Bronchial epithelial cell (primary cell): Measurements from ENCODE around the gene PPP1R36. TPM values are rescaled to one million over a fixed set of nuclear protein-coding genes. Genes with fewer than 3 reads are reported as not detected.
A peak's percentile ranks its signal among the peaks of the same experiment; 100 is the strongest.

Experiments used
- DNase-seq: peaks from one replicate; pipeline ENCODE4 v3.0.0-alpha.2; 2010; ENCODE audit warnings: low read depth
- FAIRE-seq: peaks from 2 replicates; lab custom pipeline; 2011; peaks lifted over from hg19 to GRCh38; lab: Jason Lieb, UNC
- H3K27me3 ChIP-seq: 2 replicates; pipeline ENCODE4 v1.5.1; 2011; ENCODE audit warnings: low read length; ENCODE audit not compliant: control insufficient read depth, insufficient read depth
- H3K36me3 ChIP-seq: 2 replicates; pipeline ENCODE4 v1.5.1; 2011; ENCODE audit warnings: low read length; ENCODE audit not compliant: control insufficient read depth, insufficient read depth
- H3K4me3 ChIP-seq: 2 replicates; pipeline ENCODE4 v1.5.1; 2011; ENCODE audit warnings: mild to moderate bottlenecking, low read depth, low read length, control low read depth
- CTCF ChIP-seq: IDR thresholded peaks from 2 replicates; pipeline ENCODE4 v1.5.1; 2011; ENCODE audit warnings: mild to moderate bottlenecking, moderate library complexity, low read length, control low read depth, inconsistent platforms; ENCODE audit not compliant: insufficient read depth, severe bottlenecking
- total RNA-seq: library from RNA; depleted of rRNA; stranded (reverse); fragments of >200 nt; gene quantifications from 2 replicates; pipeline ENCODE4 v1.2.1, GENCODE V29; 2014

PPP1R36 gene
- total RNA-seq, 1 donor from 2014 or later = 1.1 TPM

- DNase-seq = peak; percentile 93
- TF ChIP-seq CTCF = no peak
- H3K36me3 ChIP-seq = no peaks in the 10 kb centered on the region
- H3K4me3 ChIP-seq = no peak overlapping the region
- FAIRE-seq = peak; percentile 93
- no peaks in the 10 kb centered on the region for H3K27me3 ChIP-seq
These were observed 56.3 kb downstream of the PPP1R36 start for GRCh38 chr14:64605926-64606685.

DNA sequence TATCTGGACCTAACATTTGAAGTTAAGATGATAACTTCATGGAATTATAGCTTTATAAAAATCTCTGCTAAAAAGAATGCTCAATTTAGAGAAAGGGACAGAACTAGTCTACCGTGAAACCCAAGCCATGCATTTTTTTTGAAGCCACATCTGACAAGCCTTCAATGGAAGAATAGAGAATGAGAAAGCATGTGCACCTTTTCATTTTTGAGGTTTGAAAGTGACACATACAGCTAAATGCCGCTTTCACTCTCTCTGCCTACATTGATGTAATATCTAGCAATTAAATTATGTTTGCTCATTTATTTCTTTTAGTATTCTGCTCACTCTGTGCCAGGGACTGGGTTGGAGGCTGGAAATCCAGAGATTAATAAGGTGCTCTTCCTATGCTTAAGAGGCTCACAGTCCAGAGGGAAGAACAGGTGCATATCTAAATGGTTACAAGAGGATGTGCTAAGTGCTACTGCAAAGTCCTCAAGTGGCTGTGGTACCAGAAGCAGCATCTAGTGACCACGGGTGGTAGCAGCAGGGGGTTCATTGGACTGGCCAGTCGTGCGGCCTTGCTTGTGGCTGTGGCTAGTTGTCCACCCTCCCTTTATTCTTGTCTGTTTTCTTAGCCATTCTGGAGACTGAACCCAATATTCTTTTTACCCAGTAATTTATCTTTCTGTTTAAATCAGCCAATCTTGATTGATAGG, 60.4 kb downstream of the PPP1R36 start:
- Histone ChIP-seq H3K4me3 (no peak overlapping the region), H3K36me3 (no peaks in the 10 kb centered on the region), H3K27me3 (no peaks in the 10 kb centered on the region)
- DNase-seq (no peak), FAIRE-seq (no peak)
- TF ChIP-seq CTCF = no peak

DNA sequence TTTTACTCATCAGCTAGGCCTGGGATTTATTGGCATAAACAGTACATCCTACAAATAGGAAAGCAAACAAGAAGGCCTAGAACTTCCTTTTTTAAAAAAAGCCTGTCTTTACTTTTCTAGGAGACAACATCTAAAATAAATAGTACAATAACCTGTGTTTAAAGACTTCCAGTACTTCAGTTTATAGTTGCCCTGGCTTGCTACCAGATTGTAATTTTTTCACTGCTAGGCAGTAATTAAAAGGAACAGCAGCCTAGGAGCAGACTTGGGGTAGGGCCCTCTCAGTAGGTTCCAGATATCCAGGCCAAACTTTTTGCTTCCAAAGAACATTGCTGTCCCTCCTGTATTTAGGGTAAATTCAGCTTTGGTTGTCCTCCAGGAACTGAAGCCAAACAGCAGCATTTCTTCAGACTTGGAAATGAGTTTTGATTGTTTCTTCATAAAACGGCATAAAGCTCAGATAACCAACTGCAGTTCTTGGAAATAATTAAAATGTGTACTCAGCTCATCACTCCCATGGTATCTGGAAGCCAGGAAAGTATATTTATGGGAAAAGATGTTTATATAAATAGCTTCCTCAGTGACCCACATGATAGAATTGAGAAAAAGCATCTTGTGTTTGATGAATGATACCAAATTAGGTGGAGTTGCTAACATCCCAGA, 61.7 kb downstream of the PPP1R36 start:
- Histone ChIP-seq H3K27me3 (no peaks in the 10 kb centered on the region), H3K36me3 (no peaks in the 10 kb centered on the region), H3K4me3 (no peak overlapping the region)
- no peak for TF ChIP-seq CTCF
- DNase-seq (no peak), FAIRE-seq (no peak)

DNA sequence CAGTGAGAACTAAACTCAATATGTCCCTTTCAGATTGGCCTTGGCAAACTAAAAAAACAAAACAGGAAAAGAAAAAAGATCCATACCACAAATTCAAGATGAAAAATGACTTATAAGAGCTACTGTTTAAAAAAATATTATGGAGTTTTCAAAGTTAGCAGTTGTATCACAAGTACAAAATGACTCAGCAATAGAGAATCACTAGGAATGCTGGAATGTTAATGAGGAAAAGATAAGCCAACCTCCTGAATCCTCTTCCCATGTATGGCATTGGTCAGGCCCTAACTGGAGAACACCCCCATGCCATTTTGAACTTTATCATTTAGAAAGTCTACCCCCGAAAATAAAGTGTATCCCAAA, 62.2 kb downstream of the PPP1R36 start:
- no peak for TF ChIP-seq CTCF

DNA sequence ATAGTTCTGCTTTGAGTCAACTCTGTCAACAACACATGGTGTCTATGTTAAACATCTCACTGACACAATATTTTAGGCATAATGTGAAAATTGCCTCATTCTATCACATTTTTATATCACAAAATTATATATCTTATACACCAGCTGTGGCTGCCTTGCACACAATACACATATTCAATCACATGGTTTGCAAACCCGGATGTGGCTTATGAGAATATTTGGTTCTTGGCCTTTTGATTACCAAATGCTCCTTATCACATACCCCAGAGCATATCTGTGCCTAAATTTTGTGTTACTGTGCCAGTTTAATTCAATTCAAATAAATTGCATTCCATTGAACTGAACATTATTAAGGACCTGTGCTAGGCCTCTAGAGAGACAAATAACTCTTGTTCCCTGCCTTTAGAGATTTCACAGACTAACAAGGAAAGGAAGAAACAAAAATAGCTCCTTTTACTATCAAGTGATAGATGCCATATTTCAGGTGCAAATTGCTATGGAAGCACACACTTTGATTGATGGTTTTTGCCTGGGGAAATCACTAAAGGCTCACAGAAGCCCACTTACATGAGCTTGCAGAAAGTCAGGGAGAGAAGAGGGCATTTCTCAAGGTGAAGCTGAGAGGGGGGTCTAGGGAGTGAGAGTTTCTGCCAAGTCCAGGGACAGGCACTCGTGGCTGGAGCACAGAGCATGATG, 63.4 kb downstream of the PPP1R36 start:
- Histone ChIP-seq H3K4me3 (no peak overlapping the region), H3K27me3 (no peaks in the 10 kb centered on the region), H3K36me3 (no peaks in the 10 kb centered on the region)
- FAIRE-seq = no peak
- no peak for TF ChIP-seq CTCF
- no peak for DNase-seq

More for the DNA sequence above, 62.2 kb downstream of the PPP1R36 start:
- no peak overlapping the region for H3K4me3 ChIP-seq
- FAIRE-seq (no peak), DNase-seq (peak; percentile 52)
- H3K36me3 ChIP-seq = no peaks in the 10 kb centered on the region
- no peaks in the 10 kb centered on the region for H3K27me3 ChIP-seq
